ENCODE measurements around the gene LEPROT. TPM values are rescaled to one million over a fixed set of nuclear protein-coding genes. Genes with fewer than 3 reads are reported as not detected.

LEPROT gene
- total RNA-seq, 1 donor from 2014 or later: 128 TPM

- no peaks in the 10 kb centered on the region for H3K36me3 Mint-ChIP-seq (ENCODE audit: low read depth)
- H3K9me3 Mint-ChIP-seq (ENCODE audit: low read depth): no peaks in the 10 kb centered on the region
- no peak overlapping the region for H3K4me3 Mint-ChIP-seq (ENCODE audit: unreplicated experiment)
- TF ChIP-seq CTCF (IDR thresholded peaks at IDR 0.05): no peak
- no peak overlapping the region for H3K27ac Mint-ChIP-seq (ENCODE audit: unreplicated experiment)
- no peak for DNase-seq (ENCODE audit: low spot score)
- peaks cover 5% of the 10 kb centered on the region for H3K4me1 Mint-ChIP-seq (ENCODE audit: low read depth)
- H3K27me3 Mint-ChIP-seq (ENCODE audit: low read depth): no peaks in the 10 kb centered on the region
Measured at GRCh38 chr1:65480684-65481405, 60.4 kb downstream of the LEPROT start.

- TF ChIP-seq CTCF (IDR thresholded peaks at IDR 0.05): no peak
- no peaks in the 10 kb centered on the region for H3K36me3 Mint-ChIP-seq (ENCODE audit: low read depth)
Measured at GRCh38 chr1:65483993-65484754, 63.7 kb downstream of the LEPROT start.

More at GRCh38 chr1:65483993-65484754, 63.7 kb downstream of the LEPROT start:
- Mint-ChIP-seq H3K4me1 (ENCODE audit: low read depth) (no peaks in the 10 kb centered on the region), H3K27ac (ENCODE audit: unreplicated experiment) (no peak overlapping the region), H3K4me3 (ENCODE audit: unreplicated experiment) (no peak overlapping the region), H3K27me3 (ENCODE audit: low read depth) (no peaks in the 10 kb centered on the region), H3K9me3 (ENCODE audit: low read depth) (no peaks in the 10 kb centered on the region)
- DNase-seq (ENCODE audit: low spot score): no peak

Other genes starting within 250 kb of the LEPROT start
- 16.7 to 24.7 TPM (median 18.9 TPM) in 3 replicates for gene DNAJC6, start 111.1 kb upstream of the LEPROT start, total RNA-seq
- gene LEPR, start within 50 bp of the LEPROT start, total RNA-seq: 5.4 to 5.9 TPM (median 5.8 TPM) in 3 replicates